Glutamatergic neuron (in vitro differentiated cells): ENCODE results near the gene ILKAP. TPM values are rescaled to one million over a fixed set of nuclear protein-coding genes. Genes with fewer than 3 reads are reported as not detected.

Experiments
- DNase-seq: peaks from one replicate; pipeline ENCODE4 v3.0.0; 2022
- H3K27ac Mint-ChIP-seq: one replicate; pipeline ENCODE4 v1.8.0; 2020; ENCODE audit warnings: mild to moderate bottlenecking, mixed read lengths, inconsistent platforms; ENCODE audit not compliant: unreplicated experiment
- H3K27me3 Mint-ChIP-seq: one replicate; pipeline ENCODE4 v1.8.0; 2020; ENCODE audit warnings: mild to moderate bottlenecking, moderate library complexity, mixed read lengths, inconsistent platforms; ENCODE audit not compliant: unreplicated experiment
- H3K36me3 Mint-ChIP-seq: one replicate; pipeline ENCODE4 v1.8.0; 2020; ENCODE audit warnings: mild to moderate bottlenecking, mixed read lengths, inconsistent platforms; ENCODE audit not compliant: unreplicated experiment
- H3K4me1 Mint-ChIP-seq: one replicate; pipeline ENCODE4 v1.8.0; 2020; ENCODE audit warnings: mild to moderate bottlenecking, low read depth, mixed read lengths, inconsistent platforms; ENCODE audit not compliant: unreplicated experiment
- H3K4me3 Mint-ChIP-seq: one replicate; pipeline ENCODE4 v1.8.0; 2020; ENCODE audit warnings: mild to moderate bottlenecking, mixed read lengths, inconsistent platforms; ENCODE audit not compliant: unreplicated experiment
- H3K9me3 Mint-ChIP-seq: one replicate; pipeline ENCODE4 v1.8.0; 2020; ENCODE audit warnings: mild to moderate bottlenecking, moderate library complexity, mixed read lengths, inconsistent platforms; ENCODE audit not compliant: unreplicated experiment
- CTCF ChIP-seq: fragments of 200-600 bp; sonication (generic); IDR thresholded peaks from one replicate; pipeline ENCODE4 v1.5.0; 2021; ENCODE audit not compliant: partially characterized antibody, unreplicated experiment
- total RNA-seq: library from RNA; stranded (reverse); fragmentation: NEBNext Ultra II Directional; extraction: Animal tissue kit (Norgen Biotek cat#: 25700); gene quantifications from one replicate; pipeline ENCODE4 v1.2.1, GENCODE V29; 2021; ENCODE audit not compliant: unreplicated experiment

Gene ILKAP
- total RNA-seq, 1 donor from 2014 or later = 61.3 TPM

- DNase-seq = no peak
- no peak overlapping the region for H3K27ac Mint-ChIP-seq
Measured at GRCh38 chr2:238139196-238140039, 64.1 kb downstream of the ILKAP start.

GRCh38 chr2:238138331-238139195 lies 64.9 kb downstream of the ILKAP start, which contains the start of gene KLHL30:
Gene KLHL30 (plus strand): TSS chr2:238138668. CDS start chr2:238140755, 2,087 bp downstream.
- no peak within 1 kb of the TSS for H3K4me3 Mint-ChIP-seq
- H3K27ac Mint-ChIP-seq = no peak within 1 kb of the TSS
- DNase-seq = peak; percentile 58
- peaks cover 6% of the 10 kb centered on the region for H3K4me1 Mint-ChIP-seq
- H3K9me3 Mint-ChIP-seq = no peaks in the 10 kb centered on the region
- TF ChIP-seq CTCF = no peak
- H3K36me3 Mint-ChIP-seq = no peaks in the 10 kb centered on the region
- peaks cover 4% of the 10 kb centered on the region for H3K27me3 Mint-ChIP-seq

More at GRCh38 chr2:238139196-238140039, 64.1 kb downstream of the ILKAP start:
- H3K4me3 Mint-ChIP-seq = peak overlapping the region; percentile 38
- peaks cover 6% of the 10 kb centered on the region for H3K27me3 Mint-ChIP-seq
- no peaks in the 10 kb centered on the region for H3K36me3 Mint-ChIP-seq
- peak; percentile 81 for TF ChIP-seq CTCF
- peaks cover 1% of the 10 kb centered on the region for H3K9me3 Mint-ChIP-seq
- peaks cover 6% of the 10 kb centered on the region for H3K4me1 Mint-ChIP-seq

- no peak for DNase-seq
- peaks cover 6% of the 10 kb centered on the region for H3K27me3 Mint-ChIP-seq
- no peak for TF ChIP-seq CTCF
- no peak overlapping the region for H3K4me3 Mint-ChIP-seq
- H3K4me1 Mint-ChIP-seq = peaks cover 9% of the 10 kb centered on the region
- H3K9me3 Mint-ChIP-seq = no peaks in the 10 kb centered on the region
- no peak overlapping the region for H3K27ac Mint-ChIP-seq
- no peaks in the 10 kb centered on the region for H3K36me3 Mint-ChIP-seq
Measured at GRCh38 chr2:238137885-238138284, 65.6 kb downstream of the ILKAP start.

- peaks cover 6% of the 10 kb centered on the region for H3K27me3 Mint-ChIP-seq
- H3K27ac Mint-ChIP-seq = no peak overlapping the region
- peaks cover 9% of the 10 kb centered on the region for H3K4me1 Mint-ChIP-seq
- no peaks in the 10 kb centered on the region for H3K9me3 Mint-ChIP-seq
- no peaks in the 10 kb centered on the region for H3K36me3 Mint-ChIP-seq
- H3K4me3 Mint-ChIP-seq = no peak overlapping the region
- peak; percentile 16 for DNase-seq
- TF ChIP-seq CTCF = no peak
Measured at GRCh38 chr2:238136820-238137537, 66.5 kb downstream of the ILKAP start.
